ENCODE results near the gene MPPE1. TPM values are rescaled to one million over a fixed set of nuclear protein-coding genes. Genes with fewer than 3 reads are reported as not detected.

The MPPE1 gene
- total RNA-seq, 1 experiment from 2014 or later = 21.4 TPM

- H3K4me1 ChIP-seq (ENCODE audit: control insufficient read depth in 1 of 2, insufficient read depth in 2 of 2, low read length in 2 of 2) = peaks cover 0 to 9% of the 10 kb centered on the region in 2 experiments; a peak in 1 of 4 replicates
- no peak overlapping the region for H3K27ac ChIP-seq (ENCODE audit: low read depth, low read length)
- no peak overlapping the region for H3K4me2 ChIP-seq (ENCODE audit: low read length)
- RAD21 ChIA-PET (ENCODE audit: low non-redundant PET in 1 of 2, low total read pairs in 2 of 2, uncharacterized antibody in 2 of 2, unreplicated experiment in 2 of 2) = no interaction called here
- no peaks in the 10 kb centered on the region for H3K79me2 ChIP-seq (ENCODE audit: insufficient read depth, low read length)
- H2AFZ ChIP-seq (ENCODE audit: low read depth, low read length, poor library complexity, severe bottlenecking) = no peak overlapping the region
- intact Hi-C loops (cut with micrococcal nuclease) = no loop called here
- no TSS peak for BruUV-seq (replicated peaks)
- POLR2A ChIA-PET = no interaction called here
- no peaks in the 10 kb centered on the region for H3K9me3 ChIP-seq (ENCODE audit: control insufficient read depth in 1 of 2, insufficient read depth in 1 of 2, low read depth in 1 of 2, low read length in 2 of 2)
- CTCF ChIA-PET = no interaction called here
- no peak overlapping the region for H3K4me3 ChIP-seq (replicated peaks in 1 of 2; ENCODE audit: low read depth in 1 of 2, low read length in 2 of 2)
- H3K9ac ChIP-seq (ENCODE audit: low read length) = no peak overlapping the region
- no peak for TF ChIP-seq TCF7L2 (IDR thresholded peaks at IDR 0.05; ENCODE audit: borderline replicate concordance, extremely low read depth, insufficient read depth, insufficient read length)
- no peak for TF ChIP-seq ZFX (IDR thresholded peaks at IDR 0.05)
- TF ChIP-seq CEBPB (IDR thresholded peaks at IDR 0.05; ENCODE audit: low read depth) = no peak
- no peak for TF ChIP-seq POLR2A (IDR thresholded peaks at IDR 0.05; ENCODE audit: borderline replicate concordance, extremely low read depth, insufficient read depth, insufficient read length)
- no peak for TF ChIP-seq ATF3 (IDR thresholded peaks at IDR 0.05)
- TF ChIP-seq EZH2phosphoT487 (IDR thresholded peaks at IDR 0.05; ENCODE audit: borderline replicate concordance) = no peak
- no peak for TF ChIP-seq ZNF274 (IDR thresholded peaks at IDR 0.05; ENCODE audit: low read depth, low read length)
- no peak for TF ChIP-seq CBX3 (IDR thresholded peaks at IDR 0.05; ENCODE audit: low read depth)
- TF ChIP-seq MAX (IDR thresholded peaks at IDR 0.05) = no peak
- no peak for TF ChIP-seq RAD21 (IDR thresholded peaks at IDR 0.05; ENCODE audit: low read depth)
- TF ChIP-seq, protein P1, sequence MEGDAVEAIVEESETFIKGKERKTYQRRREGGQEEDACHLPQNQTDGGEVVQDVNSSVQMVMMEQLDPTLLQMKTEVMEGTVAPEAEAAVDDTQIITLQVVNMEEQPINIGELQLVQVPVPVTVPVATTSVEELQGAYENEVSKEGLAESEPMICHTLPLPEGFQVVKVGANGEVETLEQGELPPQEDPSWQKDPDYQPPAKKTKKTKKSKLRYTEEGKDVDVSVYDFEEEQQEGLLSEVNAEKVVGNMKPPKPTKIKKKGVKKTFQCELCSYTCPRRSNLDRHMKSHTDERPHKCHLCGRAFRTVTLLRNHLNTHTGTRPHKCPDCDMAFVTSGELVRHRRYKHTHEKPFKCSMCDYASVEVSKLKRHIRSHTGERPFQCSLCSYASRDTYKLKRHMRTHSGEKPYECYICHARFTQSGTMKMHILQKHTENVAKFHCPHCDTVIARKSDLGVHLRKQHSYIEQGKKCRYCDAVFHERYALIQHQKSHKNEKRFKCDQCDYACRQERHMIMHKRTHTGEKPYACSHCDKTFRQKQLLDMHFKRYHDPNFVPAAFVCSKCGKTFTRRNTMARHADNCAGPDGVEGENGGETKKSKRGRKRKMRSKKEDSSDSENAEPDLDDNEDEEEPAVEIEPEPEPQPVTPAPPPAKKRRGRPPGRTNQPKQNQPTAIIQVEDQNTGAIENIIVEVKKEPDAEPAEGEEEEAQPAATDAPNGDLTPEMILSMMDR (IDR thresholded peaks at IDR 0.05 in 2 of 3, conservative IDR thresholded peaks at IDR 0.05 in 1 of 3; ENCODE audit: borderline replicate concordance in 1 of 3, insufficient read depth in 1 of 3, low read depth in 2 of 3, low read length in 2 of 3) = no peak
- no peak for TF ChIP-seq SRF (IDR thresholded peaks at IDR 0.05; ENCODE audit: low read depth)
- no peak for TF ChIP-seq FOSL1 (IDR thresholded peaks at IDR 0.05; ENCODE audit: low read depth)
- TF ChIP-seq, protein P2, sequence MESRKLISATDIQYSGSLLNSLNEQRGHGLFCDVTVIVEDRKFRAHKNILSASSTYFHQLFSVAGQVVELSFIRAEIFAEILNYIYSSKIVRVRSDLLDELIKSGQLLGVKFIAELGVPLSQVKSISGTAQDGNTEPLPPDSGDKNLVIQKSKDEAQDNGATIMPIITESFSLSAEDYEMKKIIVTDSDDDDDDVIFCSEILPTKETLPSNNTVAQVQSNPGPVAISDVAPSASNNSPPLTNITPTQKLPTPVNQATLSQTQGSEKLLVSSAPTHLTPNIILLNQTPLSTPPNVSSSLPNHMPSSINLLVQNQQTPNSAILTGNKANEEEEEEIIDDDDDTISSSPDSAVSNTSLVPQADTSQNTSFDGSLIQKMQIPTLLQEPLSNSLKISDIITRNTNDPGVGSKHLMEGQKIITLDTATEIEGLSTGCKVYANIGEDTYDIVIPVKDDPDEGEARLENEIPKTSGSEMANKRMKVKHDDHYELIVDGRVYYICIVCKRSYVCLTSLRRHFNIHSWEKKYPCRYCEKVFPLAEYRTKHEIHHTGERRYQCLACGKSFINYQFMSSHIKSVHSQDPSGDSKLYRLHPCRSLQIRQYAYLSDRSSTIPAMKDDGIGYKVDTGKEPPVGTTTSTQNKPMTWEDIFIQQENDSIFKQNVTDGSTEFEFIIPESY (IDR thresholded peaks at IDR 0.05; ENCODE audit: extremely low read depth, insufficient replicate concordance, low read length) = no peak
- TF ChIP-seq YY1 (IDR thresholded peaks at IDR 0.05; ENCODE audit: extremely low read depth, insufficient replicate concordance, low read depth, low read length) = no peak
- TF ChIP-seq JUND (IDR thresholded peaks at IDR 0.05) = no peak
- no peak for TF ChIP-seq EZH2 (IDR thresholded peaks at IDR 0.05)
- H3K9me2 ChIP-seq (ENCODE audit: insufficient read depth) = no peaks in the 10 kb centered on the region
- no peaks in the 10 kb centered on the region for H3K36me3 ChIP-seq (ENCODE audit: control insufficient read depth in 1 of 2, insufficient read depth in 2 of 2, low read length in 2 of 2)
- no peaks in the 10 kb centered on the region for H4K20me1 ChIP-seq (ENCODE audit: insufficient read depth)
- DNase-seq (ENCODE audit: low read depth, low spot score) (no peak), ATAC-seq (no peak)
- H3K27me3 ChIP-seq (ENCODE audit: insufficient read depth, low read length) = no peaks in the 10 kb centered on the region
Observed at GRCh38 chr18:11834772-11835171, 73.3 kb downstream of the MPPE1 start.

Measured in HCT116 (cell line).